Measurements from ENCODE around the gene DPP7.

DNA sequence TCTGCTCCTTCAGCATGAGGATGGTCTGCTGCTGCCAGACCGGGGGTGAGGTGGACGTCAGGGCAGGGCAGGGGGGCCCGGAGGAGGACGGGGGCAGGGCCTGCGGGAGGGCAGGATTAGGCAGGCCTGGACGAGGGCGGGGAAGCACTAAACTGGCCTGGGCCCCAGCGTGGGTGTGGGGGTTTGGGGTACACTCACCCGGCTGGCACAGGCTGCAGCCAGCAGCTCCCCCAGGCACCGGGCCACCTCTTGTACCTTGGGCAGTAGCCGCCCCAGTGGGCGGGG, 49.7 kb downstream of the DPP7 start:
- TF ChIP-seq, protein P1, sequence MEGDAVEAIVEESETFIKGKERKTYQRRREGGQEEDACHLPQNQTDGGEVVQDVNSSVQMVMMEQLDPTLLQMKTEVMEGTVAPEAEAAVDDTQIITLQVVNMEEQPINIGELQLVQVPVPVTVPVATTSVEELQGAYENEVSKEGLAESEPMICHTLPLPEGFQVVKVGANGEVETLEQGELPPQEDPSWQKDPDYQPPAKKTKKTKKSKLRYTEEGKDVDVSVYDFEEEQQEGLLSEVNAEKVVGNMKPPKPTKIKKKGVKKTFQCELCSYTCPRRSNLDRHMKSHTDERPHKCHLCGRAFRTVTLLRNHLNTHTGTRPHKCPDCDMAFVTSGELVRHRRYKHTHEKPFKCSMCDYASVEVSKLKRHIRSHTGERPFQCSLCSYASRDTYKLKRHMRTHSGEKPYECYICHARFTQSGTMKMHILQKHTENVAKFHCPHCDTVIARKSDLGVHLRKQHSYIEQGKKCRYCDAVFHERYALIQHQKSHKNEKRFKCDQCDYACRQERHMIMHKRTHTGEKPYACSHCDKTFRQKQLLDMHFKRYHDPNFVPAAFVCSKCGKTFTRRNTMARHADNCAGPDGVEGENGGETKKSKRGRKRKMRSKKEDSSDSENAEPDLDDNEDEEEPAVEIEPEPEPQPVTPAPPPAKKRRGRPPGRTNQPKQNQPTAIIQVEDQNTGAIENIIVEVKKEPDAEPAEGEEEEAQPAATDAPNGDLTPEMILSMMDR (conservative IDR thresholded peaks at IDR 0.05; ENCODE audit: low read length): no peak
- TF ChIP-seq EZH2phosphoT487 (IDR thresholded peaks at IDR 0.05; ENCODE audit: borderline replicate concordance): no peak

Data from Loucy (cell line).